HFF-Myc (cell line): ENCODE data around the gene E2F2.

Experiments
- DNase-seq: peaks from one replicate; pipeline ENCODE4 v3.0.0-alpha.2; 2011; ENCODE audit warnings: low read depth; ENCODE audit errors: extremely low read depth
- H3K4me3 ChIP-seq: replicated peaks from 2 replicates; pipeline ENCODE4 v1.5.1; 2011; ENCODE audit warnings: low read depth, mild to moderate bottlenecking, control low read depth, low read length
- TF ChIP-seq, protein P1 (sequence below): IDR thresholded peaks from 2 replicates; pipeline ENCODE4 v1.5.1; 2012; ENCODE audit warnings: mild to moderate bottlenecking, low read depth, low read length, control low read depth; ENCODE audit errors: missing control alignments

The E2F2 gene

DNA sequence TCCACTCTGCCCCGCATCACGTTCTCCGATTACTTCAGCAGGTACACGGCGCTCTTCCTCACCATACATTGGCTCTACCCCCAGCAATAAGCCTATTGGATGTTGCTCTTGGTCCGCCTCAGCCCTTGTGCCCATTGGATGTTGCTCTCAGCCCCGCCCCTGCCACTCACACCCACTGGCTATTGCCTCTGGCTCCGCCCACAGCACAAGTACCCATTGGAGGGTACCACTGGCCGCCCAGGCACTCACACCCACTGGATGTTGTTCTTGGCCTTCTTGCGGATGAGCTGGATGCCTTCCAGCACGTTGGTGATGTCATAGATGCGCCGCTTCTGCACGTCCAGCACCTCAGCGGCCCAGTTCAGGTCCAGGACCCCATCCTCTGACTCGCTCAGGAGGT is 9.4 kb downstream of the E2F2 start:
- TF ChIP-seq, protein P1, sequence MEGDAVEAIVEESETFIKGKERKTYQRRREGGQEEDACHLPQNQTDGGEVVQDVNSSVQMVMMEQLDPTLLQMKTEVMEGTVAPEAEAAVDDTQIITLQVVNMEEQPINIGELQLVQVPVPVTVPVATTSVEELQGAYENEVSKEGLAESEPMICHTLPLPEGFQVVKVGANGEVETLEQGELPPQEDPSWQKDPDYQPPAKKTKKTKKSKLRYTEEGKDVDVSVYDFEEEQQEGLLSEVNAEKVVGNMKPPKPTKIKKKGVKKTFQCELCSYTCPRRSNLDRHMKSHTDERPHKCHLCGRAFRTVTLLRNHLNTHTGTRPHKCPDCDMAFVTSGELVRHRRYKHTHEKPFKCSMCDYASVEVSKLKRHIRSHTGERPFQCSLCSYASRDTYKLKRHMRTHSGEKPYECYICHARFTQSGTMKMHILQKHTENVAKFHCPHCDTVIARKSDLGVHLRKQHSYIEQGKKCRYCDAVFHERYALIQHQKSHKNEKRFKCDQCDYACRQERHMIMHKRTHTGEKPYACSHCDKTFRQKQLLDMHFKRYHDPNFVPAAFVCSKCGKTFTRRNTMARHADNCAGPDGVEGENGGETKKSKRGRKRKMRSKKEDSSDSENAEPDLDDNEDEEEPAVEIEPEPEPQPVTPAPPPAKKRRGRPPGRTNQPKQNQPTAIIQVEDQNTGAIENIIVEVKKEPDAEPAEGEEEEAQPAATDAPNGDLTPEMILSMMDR = no peak
- DNase-seq = no peak
- H3K4me3 ChIP-seq = no peak overlapping the region

GRCh38 chr1:23517581-23517980 is 13.5 kb downstream of the E2F2 start:
- TF ChIP-seq, protein P1 = no peak
- H3K4me3 ChIP-seq = no peak overlapping the region
- DNase-seq = no peak

- no peak overlapping the region for H3K4me3 ChIP-seq
- no peak for DNase-seq
- TF ChIP-seq, protein P1 = no peak
Observed at GRCh38 chr1:23515905-23516304, 15.1 kb downstream of the E2F2 start.

- no peak for DNase-seq
- TF ChIP-seq, protein P1 = no peak
- H3K4me3 ChIP-seq = no peak overlapping the region
Observed at GRCh38 chr1:23514111-23514679, 16.8 kb downstream of the E2F2 start.

DNA sequence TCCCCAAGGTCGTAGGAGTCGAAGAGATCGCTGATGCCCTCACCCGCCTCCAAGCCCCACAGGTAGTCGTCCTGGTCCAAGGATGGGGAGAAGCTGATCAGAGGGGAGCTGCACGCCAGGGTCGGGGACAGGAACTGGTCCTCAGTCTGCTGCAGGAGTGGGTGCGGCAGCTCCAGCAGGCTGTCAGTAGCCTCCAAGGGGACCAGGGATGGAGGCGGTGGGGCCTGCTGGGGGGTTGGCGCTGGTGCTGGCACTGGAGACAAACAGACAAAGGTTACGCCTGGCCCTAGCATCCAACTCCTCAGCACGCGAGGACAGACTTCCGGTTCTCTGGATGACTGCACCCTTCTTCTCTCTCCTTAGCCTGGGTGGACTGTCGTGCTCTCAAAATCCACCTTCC is 21.1 kb downstream of the E2F2 start:
- no peak overlapping the region for H3K4me3 ChIP-seq
- TF ChIP-seq, protein P1 = no peak
- no peak for DNase-seq

DNA sequence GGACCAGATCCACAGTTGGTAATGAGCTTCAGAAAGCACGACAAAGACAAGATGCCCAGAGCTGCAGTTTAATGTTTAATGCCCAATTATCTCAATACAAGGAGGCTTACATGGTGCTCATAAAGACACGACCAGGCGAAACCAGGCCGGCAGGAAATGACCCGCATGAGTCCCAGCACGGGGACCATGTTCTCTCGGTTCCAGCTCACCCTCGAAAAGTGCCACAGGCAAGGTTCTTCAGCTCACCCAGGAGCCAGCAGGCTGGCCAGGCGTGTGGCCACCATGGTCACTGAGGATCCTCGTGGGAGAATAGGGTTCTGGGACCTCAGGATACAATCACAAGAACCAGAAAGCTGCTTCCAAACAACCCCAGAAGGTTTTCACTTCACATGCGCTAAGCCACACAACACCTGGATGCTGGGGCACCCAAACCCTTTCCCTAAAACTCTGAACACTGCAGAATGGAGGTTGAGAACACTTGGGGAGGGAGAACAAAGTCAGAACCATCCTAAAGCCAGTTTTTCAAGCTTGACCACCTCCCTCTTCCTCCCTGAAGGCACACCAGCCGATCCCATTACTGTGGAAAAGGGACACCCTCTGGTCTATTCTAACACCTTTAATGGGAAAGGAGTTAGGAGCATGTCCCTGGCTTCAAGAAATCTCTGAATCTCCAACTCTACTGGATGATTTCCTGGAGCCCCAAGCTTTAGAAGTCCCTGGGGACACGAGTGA is 24.5 kb downstream of the E2F2 start:
- TF ChIP-seq, protein P1 = no peak
- DNase-seq = no peak
- no peak overlapping the region for H3K4me3 ChIP-seq
